Mesenchymal stem cell (in vitro differentiated cells and primary cell): ENCODE data around the gene CATSPERZ.
A peak's percentile ranks its signal among the peaks of the same experiment; 100 is the strongest.

Experiments used
- DNase-seq: peaks from one replicate; pipeline ENCODE4 v3.0.0-alpha.2; 2013
- H2AFZ ChIP-seq: one replicate; pipeline ENCODE4 v1.6.1; 2013; ENCODE audit warnings: low read depth, mild to moderate bottlenecking, control low read depth, inconsistent platforms, low read length, moderate library complexity
- H2AK5ac ChIP-seq: 2 replicates; pipeline ENCODE4 v1.6.1; 2013; ENCODE audit warnings: low read length, moderate library complexity, mild to moderate bottlenecking, inconsistent platforms; ENCODE audit not compliant: severe bottlenecking
- H2BK120ac ChIP-seq: one replicate; pipeline ENCODE4 v1.6.1; 2013; ENCODE audit warnings: low read depth, mild to moderate bottlenecking, inconsistent platforms, low read length, moderate library complexity
- H2BK12ac ChIP-seq, 2 experiments: one replicate each; pipeline ENCODE4 v1.6.1; 2013; ENCODE audit warnings: inconsistent platforms in 2 of 2, low read length in 2 of 2, mild to moderate bottlenecking in 2 of 2, moderate library complexity in 2 of 2, control low read depth in 1 of 2
- H2BK15ac ChIP-seq: one replicate; pipeline ENCODE4 v1.6.1; 2013; ENCODE audit warnings: mild to moderate bottlenecking, low read depth, inconsistent platforms; ENCODE audit not compliant: poor library complexity, severe bottlenecking
- H2BK5ac ChIP-seq: 2 replicates; pipeline ENCODE4 v1.6.1; 2013; ENCODE audit warnings: low read depth, mild to moderate bottlenecking, low read length, control low read depth, inconsistent platforms; ENCODE audit not compliant: poor library complexity, severe bottlenecking
- H3K14ac ChIP-seq, 2 experiments: one replicate each; pipeline ENCODE4 v1.6.1; 2013; ENCODE audit warnings: inconsistent platforms in 2 of 2, low read length in 2 of 2, control low read depth in 1 of 2, mild to moderate bottlenecking in 1 of 2, moderate library complexity in 1 of 2
- H3K18ac ChIP-seq, 2 experiments: one replicate each; pipeline ENCODE4 v1.6.1; 2013; ENCODE audit warnings: inconsistent platforms in 2 of 2, low read length in 2 of 2, control low read depth in 1 of 2, low read depth in 1 of 2, mild to moderate bottlenecking in 1 of 2
- H3K23ac ChIP-seq, 2 experiments: one replicate each; pipeline ENCODE4 v1.6.1; 2013; ENCODE audit warnings: inconsistent platforms in 2 of 2, low read length in 2 of 2, mild to moderate bottlenecking in 2 of 2, moderate library complexity in 2 of 2, control low read depth in 1 of 2
- H3K27ac ChIP-seq: 2 replicates; pipeline ENCODE4 v1.5.1; 2013; ENCODE audit warnings: mild to moderate bottlenecking, moderate library complexity, low read length, control low read depth, inconsistent platforms; ENCODE audit not compliant: poor library complexity, severe bottlenecking
- H3K27me3 ChIP-seq, 2 experiments: 2 replicates each; pipeline versions ENCODE4 v1.6.1 to v1.7.0; 2013; ENCODE audit warnings: low read length in 2 of 2, mild to moderate bottlenecking in 2 of 2, moderate library complexity in 2 of 2, control low read depth in 1 of 2, inconsistent platforms in 1 of 2; ENCODE audit not compliant: control insufficient read depth in 1 of 2, insufficient read depth in 1 of 2
- H3K36me3 ChIP-seq, 2 experiments: 2 replicates each; pipeline versions ENCODE4 v1.6.1 to v1.7.0; 2013; ENCODE audit warnings: low read length in 2 of 2, control low read depth in 1 of 2, inconsistent platforms in 1 of 2, low read depth in 1 of 2, mild to moderate bottlenecking in 1 of 2; ENCODE audit not compliant: insufficient read depth in 2 of 2, control insufficient read depth in 1 of 2
- H3K4ac ChIP-seq, 2 experiments: one replicate each; pipeline ENCODE4 v1.6.1; 2013; ENCODE audit warnings: inconsistent platforms in 2 of 2, low read length in 2 of 2, mild to moderate bottlenecking in 2 of 2, moderate library complexity in 2 of 2, control low read depth in 1 of 2, low read depth in 1 of 2
- H3K4me1 ChIP-seq: 2 replicates; pipeline ENCODE4 v1.6.1; 2013; ENCODE audit warnings: low read depth, low read length, control low read depth; ENCODE audit not compliant: control insufficient read depth, insufficient read depth
- H3K4me2 ChIP-seq: 2 replicates; pipeline ENCODE4 v1.6.1; 2013; ENCODE audit warnings: low read length, mild to moderate bottlenecking, inconsistent platforms; ENCODE audit not compliant: poor library complexity, severe bottlenecking
- H3K4me3 ChIP-seq, 2 experiments: 2 replicates each; pipeline versions ENCODE4 v1.5.1 to v1.7.0; 2013; ENCODE audit warnings: low read length in 2 of 2, mild to moderate bottlenecking in 2 of 2, control low read depth in 1 of 2, low read depth in 1 of 2; ENCODE audit not compliant: insufficient read depth in 1 of 2
- H3K79me1 ChIP-seq: replicated peaks from 2 replicates; pipeline ENCODE4 v1.6.1; 2013; ENCODE audit warnings: mild to moderate bottlenecking, control low read depth, low read length, inconsistent platforms; ENCODE audit not compliant: poor library complexity, severe bottlenecking
- H3K9ac ChIP-seq: 2 replicates; pipeline ENCODE4 v1.7.0; 2013; ENCODE audit warnings: mild to moderate bottlenecking, low read length, moderate library complexity
- H3K9me3 ChIP-seq: 2 replicates; pipeline ENCODE4 v1.7.0; 2013; ENCODE audit warnings: mild to moderate bottlenecking, low read length; ENCODE audit not compliant: control insufficient read depth
- H4K8ac ChIP-seq: one replicate; pipeline ENCODE4 v1.6.1; 2013; ENCODE audit warnings: inconsistent platforms, mild to moderate bottlenecking, low read length, moderate library complexity
- H4K91ac ChIP-seq: one replicate; pipeline ENCODE4 v1.6.1; 2013; ENCODE audit warnings: mild to moderate bottlenecking, low read length, inconsistent platforms
- whole genome bisulfite sequencing: methylation state at CpG from one replicate; pipeline ENCODE4 v1.1.7; 2013; ENCODE audit warnings: mixed read lengths; 5-methylcytosine and 5-hydroxymethylcytosine counted together

The CATSPERZ gene

DNA sequence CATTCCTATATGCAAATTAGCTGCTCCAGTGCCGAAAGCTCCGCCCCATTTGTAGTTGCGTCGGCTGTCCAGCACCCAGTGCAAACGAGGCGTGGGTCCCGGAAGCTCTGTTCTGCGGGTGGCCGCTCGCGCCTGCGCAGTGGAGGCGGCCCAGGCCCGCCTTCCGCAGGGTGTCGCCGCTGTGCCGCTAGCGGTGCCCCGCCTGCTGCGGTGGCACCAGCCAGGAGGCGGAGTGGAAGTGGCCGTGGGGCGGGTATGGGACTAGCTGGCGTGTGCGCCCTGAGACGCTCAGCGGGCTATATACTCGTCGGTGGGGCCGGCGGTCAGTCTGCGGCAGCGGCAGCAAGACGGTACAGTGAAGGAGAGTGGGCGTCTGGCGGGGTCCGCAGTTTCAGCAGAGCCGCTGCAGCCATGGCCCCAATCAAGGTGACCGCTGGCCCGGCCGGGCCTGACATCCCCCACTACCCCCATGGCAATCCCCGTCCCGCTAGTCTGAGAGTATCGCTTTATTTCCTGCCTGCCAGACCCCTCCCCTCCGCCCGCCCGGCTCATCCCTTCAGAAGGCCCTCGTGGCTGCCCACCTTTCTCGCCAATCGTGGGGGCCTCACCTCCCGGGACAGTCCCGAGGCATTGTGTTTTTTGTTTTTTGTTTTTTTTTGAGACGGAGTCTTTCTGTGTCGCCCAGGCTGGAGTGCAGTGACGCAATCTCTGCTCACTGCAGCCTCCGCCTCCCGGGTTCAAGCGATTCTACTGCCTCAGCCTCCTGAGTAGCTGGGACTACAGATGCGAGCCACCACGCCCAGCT, 18.0 kb downstream of the CATSPERZ start, which contains the start of gene PRDX5:
Gene PRDX5 (plus strand): TSS at position 161 of the 805 bp plus-strand sequence. CDS start 95 bp downstream, at position 256.
- DNase-seq = peak; percentile 97
- Histone ChIP-seq H3K79me1 (peaks cover 29% of the 10 kb centered on the region), H4K8ac (peak within 1 kb of the TSS; percentile 95), H2AK5ac (peak within 1 kb of the TSS; percentile 62), H4K91ac (peak within 1 kb of the TSS; percentile 96), H3K18ac (peak within 1 kb of the TSS; percentile 91 to 98), H3K9ac (peak within 1 kb of the TSS; percentile 98), H3K4ac (peak within 1 kb of the TSS; percentile 94 to 97), H2BK12ac (peak within 1 kb of the TSS; percentile 18 to 42), H3K27me3 (no peaks in the 10 kb centered on the region), H2BK15ac (peak within 1 kb of the TSS; percentile 94), H3K23ac (peak within 1 kb of the TSS; percentile 12 to 61), H3K9me3 (no peaks in the 10 kb centered on the region), H2BK5ac (peak within 1 kb of the TSS; percentile 93), H3K27ac (peak within 1 kb of the TSS; percentile 97), H2BK120ac (peak within 1 kb of the TSS; percentile 86), H3K14ac (peak within 1 kb of the TSS; percentile 43 to 99), H2AFZ (peak within 1 kb of the TSS; percentile 78), H3K4me2 (peak within 1 kb of the TSS; percentile 74), H3K36me3 (peaks cover 48 to 56% of the 10 kb centered on the region in 2 experiments), H3K4me1 (peaks cover 33% of the 10 kb centered on the region), H3K4me3 (peak within 1 kb of the TSS; percentile 89 to 92)
- under 1% methylated on average over 60 of the region's 61 CpGs for WGBS

DNA sequence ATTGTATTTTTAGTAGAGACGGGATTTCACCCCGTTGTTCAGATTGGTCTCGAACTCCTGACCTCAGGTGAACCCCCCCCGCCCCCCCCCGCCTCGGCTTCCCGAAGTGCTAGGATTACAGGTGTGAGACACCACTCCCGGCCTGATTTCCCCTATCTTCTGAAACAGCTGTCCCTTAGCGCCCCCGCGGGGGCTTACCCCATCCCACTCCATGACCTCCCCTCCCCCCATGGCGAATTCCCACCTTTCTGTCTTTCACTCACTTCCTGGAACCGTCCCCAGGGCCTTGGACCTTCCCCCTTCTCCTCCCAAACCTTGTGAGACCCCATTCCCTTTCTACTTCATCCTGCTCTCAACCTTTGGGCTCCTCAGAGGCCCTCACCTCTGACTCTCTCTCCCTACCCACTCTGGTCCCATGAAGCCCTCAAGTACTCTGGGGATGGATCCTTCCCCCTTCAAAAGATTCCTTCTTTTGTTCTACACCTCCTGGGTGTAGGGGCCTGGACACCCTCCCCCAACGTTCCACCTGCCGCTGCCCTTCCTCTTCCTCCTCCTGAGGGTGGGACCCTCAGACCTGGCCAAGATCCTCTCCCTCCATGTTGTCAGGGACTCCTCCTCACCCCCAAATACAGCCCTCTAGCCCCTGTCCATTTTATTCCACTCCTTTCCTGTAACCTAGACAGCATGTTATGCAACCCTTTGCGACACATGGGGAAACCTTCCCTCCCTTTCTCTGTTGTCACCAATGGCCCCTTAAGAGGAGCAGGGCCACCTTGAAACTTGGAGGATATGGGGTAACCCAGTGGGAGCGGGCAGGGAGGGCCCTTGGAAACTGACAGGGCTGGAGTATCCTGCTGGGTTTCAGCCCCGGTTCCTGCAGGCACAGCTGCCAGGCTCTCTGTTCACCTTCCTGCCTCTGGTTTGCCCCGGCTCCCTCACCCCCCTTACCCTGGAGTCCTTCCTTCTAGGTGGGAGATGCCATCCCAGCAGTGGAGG, 18.9 kb downstream of the CATSPERZ start:
- WGBS = 33% methylated on average over 14 of the region's 19 CpGs
- Histone ChIP-seq H4K91ac (peak overlapping the region; percentile 70), H3K27ac (no peak overlapping the region), H3K23ac (no peak overlapping the region), H2AFZ (no peak overlapping the region), H3K79me1 (peaks cover 23% of the 10 kb centered on the region), H3K36me3 (peaks cover 52 to 59% of the 10 kb centered on the region in 2 experiments), H3K14ac (peak overlapping the region in 1 of 2 experiments; percentile 41), H3K4ac (peak overlapping the region; percentile 78 to 94), H3K18ac (peak overlapping the region; percentile 13 to 54), H3K9me3 (no peaks in the 10 kb centered on the region), H2BK5ac (no peak overlapping the region), H3K4me2 (peak overlapping the region; percentile 72), H3K9ac (peak overlapping the region; percentile 98), H3K4me1 (peaks cover 37% of the 10 kb centered on the region), H2BK12ac (peak overlapping the region; percentile 18 to 42), H2BK15ac (peak overlapping the region; percentile 32), H2AK5ac (peak overlapping the region; percentile 54), H3K27me3 (no peaks in the 10 kb centered on the region), H4K8ac (peak overlapping the region; percentile 39), H3K4me3 (peak overlapping the region; percentile 89), H2BK120ac (peak overlapping the region; percentile 59)
- DNase-seq = peak; percentile 41

DNA sequence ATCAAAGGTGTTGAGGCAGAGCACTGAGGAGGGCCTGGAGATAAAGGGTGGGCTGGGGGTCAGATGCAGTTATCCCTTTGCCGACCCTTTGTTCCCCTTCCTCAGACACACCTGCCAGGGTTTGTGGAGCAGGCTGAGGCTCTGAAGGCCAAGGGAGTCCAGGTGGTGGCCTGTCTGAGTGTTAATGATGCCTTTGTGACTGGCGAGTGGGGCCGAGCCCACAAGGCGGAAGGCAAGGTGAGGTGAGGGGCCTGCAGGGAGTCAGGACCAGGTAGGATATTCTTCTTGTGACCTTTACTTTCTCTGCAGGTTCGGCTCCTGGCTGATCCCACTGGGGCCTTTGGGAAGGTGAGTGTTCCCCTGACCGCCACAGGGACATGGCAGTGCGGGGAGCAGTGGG, 20.4 kb downstream of the CATSPERZ start:
- H2BK120ac ChIP-seq = no peak overlapping the region
- no peak for DNase-seq
- H2BK5ac ChIP-seq = no peak overlapping the region
- H4K91ac ChIP-seq = no peak overlapping the region
- no peak overlapping the region for H3K9ac ChIP-seq
- H3K4ac ChIP-seq = no peak overlapping the region
- no peak overlapping the region for H3K18ac ChIP-seq
- H3K4me2 ChIP-seq = no peak overlapping the region
- no peaks in the 10 kb centered on the region for H3K27me3 ChIP-seq
- no peak overlapping the region for H2AFZ ChIP-seq
- H2BK12ac ChIP-seq = no peak overlapping the region
- peaks cover 37% of the 10 kb centered on the region for H3K4me1 ChIP-seq
- peaks cover 46 to 47% of the 10 kb centered on the region in 2 experiments for H3K36me3 ChIP-seq
- no peak overlapping the region for H2BK15ac ChIP-seq
- H3K9me3 ChIP-seq = no peaks in the 10 kb centered on the region
- no peak overlapping the region for H3K23ac ChIP-seq
- WGBS = over 99% methylated on average over 7 of the region's 7 CpGs
- no peak overlapping the region for H3K14ac ChIP-seq
- no peak overlapping the region for H4K8ac ChIP-seq
- H2AK5ac ChIP-seq = no peak overlapping the region
- peaks cover 19% of the 10 kb centered on the region for H3K79me1 ChIP-seq
- H3K27ac ChIP-seq = no peak overlapping the region
- no peak overlapping the region for H3K4me3 ChIP-seq
